ENCODE data around the gene CNIH1.

GRCh38 chr14:54374117-54374884 is 66.9 kb downstream of the CNIH1 start:
- TF ChIP-seq CTCF (IDR thresholded peaks at IDR 0.05; ENCODE audit: low read depth, low read length, poor library complexity, severe bottlenecking) (no peak), EZH2phosphoT487 (IDR thresholded peaks at IDR 0.05; ENCODE audit: borderline replicate concordance, low read length) (no peak)

Data from DOHH2 (cell line).